NCI-H2196 (cell line): ENCODE measurements around the gene STK17A.

Source experiments
- DNase-seq: peaks from one replicate; lab custom pipeline; 2025; ENCODE audit not compliant: unreplicated experiment; lab: John Stamatoyannopoulos, UW

STK17A gene

GRCh38 chr7:43630482-43630881 lies 47.6 kb downstream of the STK17A start:
- no peak for DNase-seq

GRCh38 chr7:43631559-43631958 lies 48.7 kb downstream of the STK17A start:
- DNase-seq, result no peak

GRCh38 chr7:43632746-43633145 lies 49.8 kb downstream of the STK17A start:
- DNase-seq, result no peak

GRCh38 chr7:43634384-43634783 lies 51.5 kb downstream of the STK17A start:
- no peak for DNase-seq

GRCh38 chr7:43636093-43636492 lies 53.2 kb downstream of the STK17A start:
- DNase-seq, result peak; percentile 73

GRCh38 chr7:43637114-43637806 lies 54.4 kb downstream of the STK17A start:
- no peak for DNase-seq

GRCh38 chr7:43639858-43640491 lies 57.1 kb downstream of the STK17A start:
- peak; percentile 85 for DNase-seq

- no peak for DNase-seq
Measured at GRCh38 chr7:43640679-43641078, 57.8 kb downstream of the STK17A start.

- DNase-seq, result no peak
Measured at GRCh38 chr7:43642897-43643630, 60.2 kb downstream of the STK17A start.

- no peak for DNase-seq
Measured at GRCh38 chr7:43643846-43644245, 60.9 kb downstream of the STK17A start.

- no peak for DNase-seq
Measured at GRCh38 chr7:43645699-43646226, 62.9 kb downstream of the STK17A start.

GRCh38 chr7:43646603-43647338 lies 63.9 kb downstream of the STK17A start:
- no peak for DNase-seq

GRCh38 chr7:43647339-43647672 lies 64.4 kb downstream of the STK17A start:
- DNase-seq, result no peak

GRCh38 chr7:43647673-43648472 lies 65.0 kb downstream of the STK17A start:
- peak; percentile 83 for DNase-seq

- DNase-seq, result no peak
Measured at GRCh38 chr7:43648473-43649406, 65.8 kb downstream of the STK17A start.

- no peak for DNase-seq
Measured at GRCh38 chr7:43649755-43650274, 66.9 kb downstream of the STK17A start.

GRCh38 chr7:43650457-43651052 lies 67.6 kb downstream of the STK17A start:
- DNase-seq, result no peak

GRCh38 chr7:43652364-43652763 lies 69.5 kb downstream of the STK17A start:
- no peak for DNase-seq

- no peak for DNase-seq
Measured at GRCh38 chr7:43653466-43653865, 70.6 kb downstream of the STK17A start.
